Prostate gland (tissue), 2 donors: ENCODE data around the gene SLC25A40.

ENCODE experiments used
- POLR2A ChIP-seq: fragments of 450-650 bp; IDR thresholded peaks from one replicate; pipeline ENCODE4 v1.6.1; 2016; ENCODE audit warnings: antibody characterized with exemption, mild to moderate bottlenecking
- POLR2AphosphoS5 ChIP-seq: sonication (generic); formaldehyde crosslinking; IDR thresholded peaks from one replicate; pipeline ENCODE4 v1.6.1; 2017; ENCODE audit warnings: antibody characterized with exemption
- TF ChIP-seq, protein P1 (sequence below), 4 experiments: fragments of 200-600 bp in 2 of 4; fragments of 450-650 bp in 2 of 4; sonication (generic) in 2 of 4; IDR thresholded peaks; 1 replicate in 3 of 4; 2 replicates in 1 of 4; pipeline ENCODE4 v1.5.1; 2016 to 2019; ENCODE audit warnings: antibody characterized with exemption in 4 of 4, mild to moderate bottlenecking in 2 of 4, moderate library complexity in 2 of 4

DNA sequence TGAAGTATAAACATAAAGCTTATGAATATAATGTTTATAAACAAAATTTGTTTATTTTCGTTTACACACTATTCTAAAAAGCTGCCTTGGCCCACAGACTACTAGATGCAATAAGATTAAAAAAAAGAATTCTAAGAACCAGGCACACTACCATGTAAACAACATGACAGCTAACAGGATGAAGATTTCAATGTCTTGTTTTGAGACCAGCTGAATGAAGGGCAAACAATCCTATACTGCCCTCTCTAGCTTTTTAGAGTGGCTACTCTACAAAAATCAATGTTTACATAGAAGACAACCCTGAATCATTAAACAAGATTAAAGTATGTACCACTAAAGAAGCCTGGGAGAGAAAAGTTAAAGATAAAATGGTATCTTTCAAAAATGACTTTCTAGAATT lies 38.6 kb downstream of the SLC25A40 start:
- TF ChIP-seq POLR2A (no peak), POLR2AphosphoS5 (no peak)
- TF ChIP-seq, protein P1, sequence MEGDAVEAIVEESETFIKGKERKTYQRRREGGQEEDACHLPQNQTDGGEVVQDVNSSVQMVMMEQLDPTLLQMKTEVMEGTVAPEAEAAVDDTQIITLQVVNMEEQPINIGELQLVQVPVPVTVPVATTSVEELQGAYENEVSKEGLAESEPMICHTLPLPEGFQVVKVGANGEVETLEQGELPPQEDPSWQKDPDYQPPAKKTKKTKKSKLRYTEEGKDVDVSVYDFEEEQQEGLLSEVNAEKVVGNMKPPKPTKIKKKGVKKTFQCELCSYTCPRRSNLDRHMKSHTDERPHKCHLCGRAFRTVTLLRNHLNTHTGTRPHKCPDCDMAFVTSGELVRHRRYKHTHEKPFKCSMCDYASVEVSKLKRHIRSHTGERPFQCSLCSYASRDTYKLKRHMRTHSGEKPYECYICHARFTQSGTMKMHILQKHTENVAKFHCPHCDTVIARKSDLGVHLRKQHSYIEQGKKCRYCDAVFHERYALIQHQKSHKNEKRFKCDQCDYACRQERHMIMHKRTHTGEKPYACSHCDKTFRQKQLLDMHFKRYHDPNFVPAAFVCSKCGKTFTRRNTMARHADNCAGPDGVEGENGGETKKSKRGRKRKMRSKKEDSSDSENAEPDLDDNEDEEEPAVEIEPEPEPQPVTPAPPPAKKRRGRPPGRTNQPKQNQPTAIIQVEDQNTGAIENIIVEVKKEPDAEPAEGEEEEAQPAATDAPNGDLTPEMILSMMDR (IDR thresholded peaks at IDR 0.05), result no peak
